K562 (cell line): Measurements from ENCODE around the gene FANCC. TPM values are rescaled to one million over a fixed set of nuclear protein-coding genes. Genes with fewer than 3 reads are reported as not detected.

Experiments
- ATAC-seq: fragments of 200-7000 bp; cut with Tn5 transposase; 3 replicates; pipeline ENCODE4 v1.9.1; 2020; ENCODE audit warnings: moderate library complexity
- BruUV-seq: library from RNA; stranded (reverse); fragments of 400-500 nt; replicated peaks from 2 replicates; lab custom pipeline; 2021; lab: Mats Ljungman, UMichigan
- CTCF ChIA-PET: fragments of 300-600 bp; formaldehyde crosslinking; extraction: SDS; loops from one replicate; lab custom pipeline; 2021; ENCODE audit warnings: low intra/inter-chr PET ratio; lab: Yijun Ruan, JAX
- POLR2A ChIA-PET: fragments of 300-600, 350-650 bp; sonication (Branson Sonifier 250); formaldehyde crosslinking; extraction: SDS; loops from one replicate; lab custom pipeline; 2021; ENCODE audit warnings: antibody characterized with exemption, inconsistent platforms; lab: Yijun Ruan, JAX
- DNase-seq, 4 experiments: peaks; one replicate each; pipeline versions ENCODE4 v3.0.0 to v3.0.0-alpha.2; 2011 to 2018; ENCODE audit warnings: low spot score in 3 of 4, mixed read lengths in 3 of 4; ENCODE audit errors: extremely low read depth in 1 of 4
- FAIRE-seq: peaks from 2 replicates; lab custom pipeline; 2011; peaks lifted over from hg19 to GRCh38; lab: Jason Lieb, UNC
- H2AFZ ChIP-seq: 2 replicates; pipeline ENCODE4 v1.6.0; 2011; ENCODE audit warnings: low read depth, low read length, control low read depth, inconsistent platforms
- H3K27ac ChIP-seq: fragments of 200-600 bp; 3 replicates; pipeline ENCODE4 v1.8.0; 2011; ENCODE audit warnings: low read depth, mild to moderate bottlenecking, control low read depth, inconsistent platforms, low read length, moderate library complexity, mixed read lengths; ENCODE audit errors: extremely low read depth
- H3K27me3 ChIP-seq, 2 experiments: fragments of 300-600 bp in 1 of 2; 2 replicates in 1 of 2; 3 replicates in 1 of 2; pipeline versions ENCODE4 v1.6.0 to v1.8.0; 2011; ENCODE audit warnings: inconsistent platforms in 2 of 2, low read length in 2 of 2, mild to moderate bottlenecking in 1 of 2, mixed read lengths in 1 of 2, moderate library complexity in 1 of 2; ENCODE audit not compliant: control insufficient read depth in 2 of 2, insufficient read depth in 2 of 2
- H3K36me3 ChIP-seq: fragments of 300-600 bp; 3 replicates; pipeline ENCODE4 v1.8.0; 2011; ENCODE audit warnings: mild to moderate bottlenecking, low read length, inconsistent platforms; ENCODE audit not compliant: control insufficient read depth, insufficient read depth
- H3K4me1 ChIP-seq, 2 experiments: fragments of 200-600 bp in 1 of 2; replicated peaks in 1 of 2; 2 replicates in 1 of 2; 3 replicates in 1 of 2; pipeline versions ENCODE4 v1.5.1 to v1.8.0; 2011; ENCODE audit warnings: inconsistent platforms in 2 of 2, low read length in 2 of 2, mild to moderate bottlenecking in 1 of 2, mixed read lengths in 1 of 2, moderate library complexity in 1 of 2; ENCODE audit not compliant: control insufficient read depth in 2 of 2, insufficient read depth in 2 of 2
- H3K4me2 ChIP-seq: 2 replicates; pipeline ENCODE4 v1.6.1; 2011; ENCODE audit warnings: low read length, control low read depth, inconsistent platforms, mixed read lengths; ENCODE audit not compliant: insufficient read depth
- H3K4me3 ChIP-seq: fragments of 200-600 bp; sonication (generic), shearing (Covaris generic); 2 replicates; pipeline ENCODE4 v1.5.1; 2016; ENCODE audit warnings: control low read depth, inconsistent platforms
- H3K79me2 ChIP-seq: fragments of 200-600 bp; 3 replicates; pipeline ENCODE4 v1.8.0; 2011; ENCODE audit warnings: low read length, inconsistent platforms; ENCODE audit not compliant: control insufficient read depth, insufficient read depth
- H3K9ac ChIP-seq, 2 experiments: 2 replicates each; pipeline versions ENCODE4 v1.6.0 to v1.6.1; 2011; ENCODE audit warnings: low read depth in 2 of 2, low read length in 2 of 2, control low read depth in 1 of 2, inconsistent platforms in 1 of 2, mild to moderate bottlenecking in 1 of 2, mixed read lengths in 1 of 2; ENCODE audit not compliant: insufficient read depth in 1 of 2
- H3K9me1 ChIP-seq: one replicate; pipeline ENCODE4 v1.6.0; 2011; ENCODE audit warnings: inconsistent platforms, mild to moderate bottlenecking, low read length, moderate library complexity; ENCODE audit not compliant: control insufficient read depth, insufficient read depth
- H3K9me3 ChIP-seq: replicated peaks from 2 replicates; pipeline ENCODE4 v1.5.1; 2011; ENCODE audit warnings: low read depth, low read length, inconsistent platforms; ENCODE audit not compliant: control insufficient read depth, insufficient read depth
- H4K20me1 ChIP-seq: replicated peaks from 2 replicates; pipeline ENCODE4 v1.6.1; 2011; ENCODE audit warnings: low read length, inconsistent platforms, mixed read lengths; ENCODE audit not compliant: control insufficient read depth, insufficient read depth
- BRD4 ChIP-seq: fragments of 200-600 bp; sonication (generic); IDR thresholded peaks from 2 replicates; pipeline ENCODE4 v1.6.1; 2017; ENCODE audit warnings: inconsistent platforms
- CREB3 ChIP-seq: fragments of 450-650 bp; conservative IDR thresholded peaks from 2 replicates; pipeline ENCODE4 v1.6.1; 2016; ENCODE audit warnings: missing genetic modification characterization, low read depth, mild to moderate bottlenecking, missing compliant biosample characterization, moderate library complexity
- CREBBP ChIP-seq: IDR thresholded peaks from one replicate; pipeline ENCODE4 v1.6.1; 2012; ENCODE audit warnings: low read depth, mild to moderate bottlenecking, control low read depth, inconsistent platforms, low read length
- E2F6 ChIP-seq, 2 experiments: IDR thresholded peaks; 2 replicates each; pipeline ENCODE4 v1.6.1; 2011; ENCODE audit warnings: borderline replicate concordance in 1 of 2, control low read depth in 1 of 2, low read depth in 1 of 2, low read length in 1 of 2, mild to moderate bottlenecking in 1 of 2, mixed read lengths in 1 of 2, moderate library complexity in 1 of 2; ENCODE audit not compliant: insufficient read depth in 1 of 2, insufficient read length in 1 of 2, poor library complexity in 1 of 2, severe bottlenecking in 1 of 2; ENCODE audit errors: extremely low read depth in 1 of 2
- ETS1 ChIP-seq: conservative IDR thresholded peaks from 2 replicates; pipeline ENCODE4 v1.6.1; 2011; ENCODE audit warnings: low read depth, mild to moderate bottlenecking, low read length; ENCODE audit not compliant: control insufficient read depth
- IRF9 ChIP-seq: fragments of 450-650 bp; IDR thresholded peaks from 2 replicates; pipeline ENCODE4 v1.6.1; 2016; ENCODE audit warnings: missing biosample characterization, missing genetic modification characterization
- KAT2B ChIP-seq: IDR thresholded peaks from one replicate; pipeline ENCODE4 v1.6.1; 2012; ENCODE audit warnings: low read depth, mild to moderate bottlenecking, control low read depth, inconsistent platforms, low read length, moderate library complexity
- NR3C1 ChIP-seq: sonication (generic); formaldehyde crosslinking; IDR thresholded peaks from 2 replicates; pipeline ENCODE4 v1.8.1; 2022; ENCODE audit warnings: missing genetic modification reagents
- PBX2 ChIP-seq, 2 experiments: IDR thresholded peaks in 1 of 2; conservative IDR thresholded peaks in 1 of 2; 2 replicates each; pipeline ENCODE4 v1.6.1; 2016; ENCODE audit warnings: low read depth in 2 of 2, mild to moderate bottlenecking in 1 of 2, missing compliant biosample characterization in 1 of 2, missing genetic modification characterization in 1 of 2, moderate library complexity in 1 of 2
- SMAD3 ChIP-seq: fragments of 450-650 bp; formaldehyde crosslinking; conservative IDR thresholded peaks from 2 replicates; pipeline ENCODE4 v1.4.0; 2020; ENCODE audit warnings: mild to moderate bottlenecking
- YBX1 ChIP-seq: fragments of 450-650 bp; IDR thresholded peaks from 2 replicates; pipeline ENCODE4 v1.7.1; 2016; ENCODE audit warnings: mild to moderate bottlenecking
- WGBS: fragments of 100-300 bp; shearing (Covaris generic); methylation state at CpG from one replicate; pipeline ENCODE4 v1.1.6; 2016; ENCODE audit warnings: low coverage, mixed read lengths; ENCODE audit not compliant: insufficient coverage; ENCODE audit errors: missing lambda C conversion rate; 5-methylcytosine and 5-hydroxymethylcytosine counted together
- in situ Hi-C: fragments of 300-500 bp; cut with MboI; formaldehyde crosslinking; loops from 4 replicates; pipeline ENCODE4 v1.15.0; 2018; ENCODE audit warnings: inconsistent platforms, mixed read lengths
- intact Hi-C: fragments of 100-400 bp; cut with micrococcal nuclease; formaldehyde crosslinking; loops from 2 replicates; pipeline ENCODE4 v1.14.2; 2022
- polyA plus RNA-seq, 8 experiments: library from polyadenylated mRNA; depleted of rRNA in 4 of 8; stranded (reverse) in 5 of 8; unstranded in 3 of 8; fragments of >200 nt; fragmentation: Nextera tagmentation in 2 of 8; fragmentation: Illumina TruSeq in 1 of 8; extraction: Ambion mirVana in 2 of 8; extraction: Trizol in 1 of 8; gene quantifications; 2 replicates each; pipeline versions ENCODE4 v1.2.1 to v1.2.3, GENCODE V29; 2011 to 2014; ENCODE audit warnings: inconsistent platforms in 1 of 8, missing spikeins in 1 of 8
- total RNA-seq, 7 experiments: library from RNA; depleted of rRNA in 6 of 7; stranded (reverse); fragments of >200 nt in 6 of 7; fragmentation: Illumina TruSeq in 2 of 7; extraction: Trizol in 2 of 7; gene quantifications; 2 replicates each; pipeline versions ENCODE4 v1.2.1 to v1.2.3, GENCODE V29; 2011 to 2021; ENCODE audit warnings: low replicate concordance in 1 of 7

The FANCC gene
- total and polyA plus RNA-seq, 9 of the 15 experiments (the other 6 are each of a cell fraction or from before 2014, with no cell fraction given) = 4.6 to 18.4 (median 14.2) TPM

- BruUV-seq = no TSS peak
These were observed 225.8 kb downstream of the FANCC start for GRCh38 chr9:95091601-95092261.

More at GRCh38 chr9:95091601-95092261, 225.8 kb downstream of the FANCC start:
- Histone ChIP-seq H3K9me3 (no peaks in the 10 kb centered on the region), H3K4me2 (no peak overlapping the region), H3K36me3 (no peaks in the 10 kb centered on the region), H3K9ac (no peak overlapping the region; a peak in 2 of 4 replicates), H3K79me2 (no peaks in the 10 kb centered on the region), H3K4me1 (peaks cover 0 to 49% of the 10 kb centered on the region in 2 experiments; a peak in 3 of 5 replicates), H3K27me3 (no peaks in the 10 kb centered on the region), H4K20me1 (no peaks in the 10 kb centered on the region; the same call in 1 of the 2 replicates), H3K27ac (no peak overlapping the region), H3K9me1 (no peaks in the 10 kb centered on the region), H3K4me3 (no peak overlapping the region), H2AFZ (no peak overlapping the region)
- no peak for FAIRE-seq
- no peak for DNase-seq
- intact Hi-C loops (loop anchor here (10.0 kb wide), 1 partner anchor 307 kb away; no protein-coding TSS in a partner anchor), in situ Hi-C loops (no loop called here)
- ChIA-PET CTCF (no interaction called here), POLR2A (interaction anchor here (1.0 kb wide), 1 partner anchor 10 kb away, joined by 3 read pairs; no protein-coding TSS in a partner anchor)
- ATAC-seq = no peak
- 68% methylated on average over 12 of the region's 12 CpGs for WGBS
- TF ChIP-seq CREBBP (no peak), KAT2B (no peak), PBX2 (CRISPR knock-in tag; IDR thresholded peaks at IDR 0.05; ENCODE audit: low read depth) (no peak), PBX2 (tag; conservative IDR thresholded peaks at IDR 0.05; ENCODE audit: low read depth) (no peak), E2F6 (IDR thresholded peaks at IDR 0.05; ENCODE audit: borderline replicate concordance in 1 of 2, extremely low read depth in 1 of 2, insufficient read depth in 1 of 2, insufficient read length in 1 of 2, low read depth in 1 of 2, low read length in 1 of 2, poor library complexity in 1 of 2, severe bottlenecking in 1 of 2) (no peak), IRF9 (tag) (no peak), ETS1 (no peak), BRD4 (no peak), SMAD3 (CRISPR knock-in tag) (no peak), CREB3 (tag) (no peak), YBX1 (no peak), NR3C1 (CRISPR knock-in tag) (no peak)
